ENCODE measurements around the gene DPP6. TPM values are rescaled to one million over a fixed set of nuclear protein-coding genes. Genes with fewer than 3 reads are reported as not detected.

The DPP6 gene
- total RNA-seq, 1 donor from 2014 or later = not detected

DNA sequence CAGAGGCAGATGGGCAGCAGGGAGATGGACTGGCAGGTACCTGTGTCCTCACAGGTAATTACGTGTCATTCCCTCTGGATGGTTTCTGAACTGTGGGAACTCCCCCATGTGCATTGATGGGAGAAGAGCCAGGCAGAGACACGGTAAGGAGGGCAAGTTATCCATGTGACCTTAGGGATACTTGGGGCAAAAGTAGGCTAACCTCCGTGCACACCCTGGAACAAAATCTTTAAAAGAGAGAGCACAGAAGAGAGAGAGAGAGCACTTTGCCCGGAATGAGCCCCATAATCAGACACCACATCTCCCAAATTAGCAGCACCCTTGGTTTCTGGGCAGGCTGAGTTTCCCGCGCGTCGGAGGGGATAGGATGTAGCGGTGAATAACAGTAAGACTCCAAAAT is 527.5 kb downstream of the DPP6 start:
- H3K27me3 Mint-ChIP-seq (ENCODE audit: low read depth) = no peaks in the 10 kb centered on the region
- intact Hi-C loops (cut with micrococcal nuclease) = no loop called here

DNA sequence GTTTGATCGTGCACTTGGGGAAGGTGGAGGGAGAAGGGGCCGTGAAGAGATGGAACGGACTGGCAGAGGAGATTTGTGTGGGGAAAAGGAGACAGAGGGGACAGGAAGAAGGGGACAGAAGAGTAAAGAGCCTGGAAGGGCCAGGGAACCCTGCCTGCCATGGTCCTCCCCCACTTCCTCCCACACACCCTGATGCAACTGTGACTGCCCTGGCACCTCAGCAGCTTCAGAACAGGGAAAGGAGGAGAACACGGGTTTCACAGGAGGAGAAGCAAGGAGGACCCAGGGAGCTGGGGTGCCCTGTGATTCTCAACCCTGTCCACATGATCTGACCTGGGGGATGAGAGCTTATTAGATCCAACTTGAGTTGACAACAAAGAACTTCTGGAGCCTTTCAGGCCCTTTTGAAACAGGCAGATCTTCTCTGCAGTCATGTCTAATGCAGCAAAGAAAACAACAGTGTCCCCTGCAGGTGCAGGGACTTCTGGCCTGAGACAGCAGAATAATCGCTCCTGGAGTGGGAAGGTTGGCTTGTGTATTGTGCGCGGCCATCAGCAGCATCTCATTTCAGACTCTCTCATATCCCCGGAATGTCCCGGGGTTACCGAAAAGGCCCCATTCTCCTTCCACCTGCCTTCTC is 529.2 kb downstream of the DPP6 start:
- Mint-ChIP-seq H3K27ac (no peak overlapping the region), H3K9me3 (peaks cover 16% of the 10 kb centered on the region), H3K27me3 (ENCODE audit: low read depth) (no peaks in the 10 kb centered on the region), H3K36me3 (ENCODE audit: low read depth) (no peaks in the 10 kb centered on the region), H3K4me3 (ENCODE audit: low read depth) (no peak overlapping the region), H3K4me1 (ENCODE audit: low read depth) (no peaks in the 10 kb centered on the region)
- DNase-seq (ENCODE audit: low spot score) = no peak
- intact Hi-C loops (cut with micrococcal nuclease) = no loop called here

More for the DNA sequence above, 527.5 kb downstream of the DPP6 start:
- no peaks in the 10 kb centered on the region for H3K4me1 Mint-ChIP-seq (ENCODE audit: low read depth)
- H3K27ac Mint-ChIP-seq = no peak overlapping the region
- no peak overlapping the region for H3K4me3 Mint-ChIP-seq (ENCODE audit: low read depth)
- H3K36me3 Mint-ChIP-seq (ENCODE audit: low read depth) = no peaks in the 10 kb centered on the region
- H3K9me3 Mint-ChIP-seq = peaks cover 19% of the 10 kb centered on the region
- no peak for DNase-seq (ENCODE audit: low spot score)

GRCh38 chr7:154583454-154583853 is 531.3 kb downstream of the DPP6 start:
- DNase-seq (ENCODE audit: low spot score) = no peak
- Mint-ChIP-seq H3K36me3 (ENCODE audit: low read depth) (no peaks in the 10 kb centered on the region), H3K27ac (no peak overlapping the region), H3K4me1 (ENCODE audit: low read depth) (no peaks in the 10 kb centered on the region), H3K9me3 (peaks cover 11% of the 10 kb centered on the region), H3K27me3 (ENCODE audit: low read depth) (no peaks in the 10 kb centered on the region), H3K4me3 (ENCODE audit: low read depth) (no peak overlapping the region)
- intact Hi-C loops (cut with micrococcal nuclease) = no loop called here

- no peak overlapping the region for H3K4me3 Mint-ChIP-seq (ENCODE audit: low read depth)
- no peak overlapping the region for H3K27ac Mint-ChIP-seq
- H3K9me3 Mint-ChIP-seq = peaks cover 11% of the 10 kb centered on the region
Measured at GRCh38 chr7:154584352-154585252, 532.4 kb downstream of the DPP6 start.

DNA sequence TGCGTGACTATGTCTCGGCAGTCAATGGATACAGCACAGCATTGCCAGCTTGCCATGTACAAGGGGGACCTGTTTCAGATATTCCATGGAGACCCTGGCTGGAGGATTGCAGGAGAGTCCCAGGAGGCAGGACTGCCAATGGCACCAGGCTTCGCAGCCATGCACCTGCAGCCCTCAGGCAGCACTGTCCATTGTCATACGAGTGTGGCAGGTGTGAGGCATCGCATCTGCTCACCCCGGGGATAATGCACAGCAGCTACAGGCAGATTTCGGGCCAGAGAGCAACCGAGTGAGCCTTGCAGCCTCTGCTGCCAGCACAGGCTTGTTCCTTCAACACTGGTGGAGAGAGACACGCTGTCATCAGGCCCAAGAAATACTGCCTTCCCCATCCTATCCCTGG is 535.6 kb downstream of the DPP6 start:
- Mint-ChIP-seq H3K36me3 (ENCODE audit: low read depth) (no peaks in the 10 kb centered on the region), H3K27me3 (ENCODE audit: low read depth) (no peaks in the 10 kb centered on the region), H3K27ac (no peak overlapping the region), H3K9me3 (peaks cover 13% of the 10 kb centered on the region), H3K4me1 (ENCODE audit: low read depth) (no peaks in the 10 kb centered on the region), H3K4me3 (ENCODE audit: low read depth) (no peak overlapping the region)
- intact Hi-C loops (cut with micrococcal nuclease) = no loop called here
- DNase-seq (ENCODE audit: low spot score) = no peak

More at GRCh38 chr7:154584352-154585252, 532.4 kb downstream of the DPP6 start:
- no peak for DNase-seq (ENCODE audit: low spot score)
- Mint-ChIP-seq H3K36me3 (ENCODE audit: low read depth) (no peaks in the 10 kb centered on the region), H3K4me1 (ENCODE audit: low read depth) (no peaks in the 10 kb centered on the region), H3K27me3 (ENCODE audit: low read depth) (no peaks in the 10 kb centered on the region)
- intact Hi-C loops (cut with micrococcal nuclease) = no loop called here

DNA sequence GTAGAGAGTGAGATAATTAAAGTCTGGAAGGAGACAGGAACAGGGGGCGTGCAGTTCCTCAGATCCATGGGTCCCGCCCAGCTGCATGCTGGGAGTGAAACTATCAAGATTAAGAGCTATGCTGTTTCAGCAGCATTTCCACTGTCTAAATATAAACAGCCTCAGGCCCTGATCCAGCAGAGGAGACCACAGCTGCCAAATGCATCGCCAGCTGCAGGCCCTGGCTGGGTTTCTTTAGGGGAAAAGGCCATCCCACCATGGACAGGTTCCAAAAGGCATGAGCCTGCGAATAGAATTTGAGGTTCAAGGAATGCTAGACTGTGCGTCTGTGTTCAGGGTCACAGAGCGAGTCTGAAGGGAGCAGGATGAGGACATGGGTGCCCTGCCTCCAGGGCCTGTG is 539.3 kb downstream of the DPP6 start:
- no peak for DNase-seq (ENCODE audit: low spot score)
- peaks cover 12% of the 10 kb centered on the region for H3K9me3 Mint-ChIP-seq
- no peaks in the 10 kb centered on the region for H3K36me3 Mint-ChIP-seq (ENCODE audit: low read depth)
- no peak overlapping the region for H3K27ac Mint-ChIP-seq
- H3K27me3 Mint-ChIP-seq (ENCODE audit: low read depth) = no peaks in the 10 kb centered on the region
- no peaks in the 10 kb centered on the region for H3K4me1 Mint-ChIP-seq (ENCODE audit: low read depth)
- intact Hi-C loops (cut with micrococcal nuclease) = no loop called here
- no peak overlapping the region for H3K4me3 Mint-ChIP-seq (ENCODE audit: low read depth)

DNA sequence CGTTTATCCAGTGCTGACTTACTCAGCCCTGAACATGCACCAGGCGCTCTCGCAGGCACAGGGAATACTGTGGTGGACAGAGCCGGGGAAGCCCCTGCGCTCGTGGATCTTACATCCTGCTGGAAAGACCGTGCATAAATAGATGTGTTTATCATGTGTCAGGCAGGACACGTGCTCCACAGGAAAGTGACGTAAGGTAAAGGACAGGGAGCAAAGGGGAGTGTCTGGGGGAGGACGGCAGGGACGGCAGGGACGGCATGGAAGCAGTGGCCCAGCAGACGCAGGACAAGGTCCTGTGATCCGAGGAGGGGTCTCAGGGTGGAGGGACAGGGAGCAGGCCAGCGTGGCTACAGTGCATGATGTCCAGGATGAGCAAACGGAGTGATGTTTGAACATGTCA is 540.2 kb downstream of the DPP6 start:
- DNase-seq (ENCODE audit: low spot score) = no peak
- Mint-ChIP-seq H3K4me1 (ENCODE audit: low read depth) (no peaks in the 10 kb centered on the region), H3K27ac (no peak overlapping the region), H3K36me3 (ENCODE audit: low read depth) (no peaks in the 10 kb centered on the region), H3K4me3 (ENCODE audit: low read depth) (no peak overlapping the region), H3K27me3 (ENCODE audit: low read depth) (no peaks in the 10 kb centered on the region), H3K9me3 (peaks cover 12% of the 10 kb centered on the region)
- intact Hi-C loops (cut with micrococcal nuclease) = no loop called here

DNA sequence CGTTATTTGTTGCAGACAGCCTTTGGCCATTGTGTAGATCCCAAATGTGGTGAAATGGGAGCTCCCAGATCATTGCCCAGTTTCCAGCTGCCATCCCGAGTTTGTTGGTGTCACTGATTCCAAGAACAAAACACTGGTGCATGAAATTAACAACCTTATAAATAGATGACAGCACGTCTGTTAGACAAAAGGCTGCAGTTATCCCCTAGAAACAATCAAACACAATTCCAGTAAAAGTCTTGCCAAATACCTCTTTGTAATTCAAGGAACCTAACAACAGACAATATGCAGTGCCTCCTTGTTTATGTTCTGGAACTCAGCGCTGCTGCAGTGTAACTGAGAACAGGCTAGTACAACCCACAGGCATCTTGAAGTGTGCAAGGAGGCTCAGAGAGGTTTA is 546.2 kb downstream of the DPP6 start:
- Mint-ChIP-seq H3K4me1 (ENCODE audit: low read depth) (no peaks in the 10 kb centered on the region), H3K27ac (no peak overlapping the region), H3K27me3 (ENCODE audit: low read depth) (no peaks in the 10 kb centered on the region), H3K4me3 (ENCODE audit: low read depth) (no peak overlapping the region), H3K36me3 (ENCODE audit: low read depth) (no peaks in the 10 kb centered on the region), H3K9me3 (peaks cover 5% of the 10 kb centered on the region)
- DNase-seq (ENCODE audit: low spot score) = no peak
- intact Hi-C loops (cut with micrococcal nuclease) = no loop called here

- Mint-ChIP-seq H3K4me3 (ENCODE audit: low read depth) (no peak overlapping the region), H3K27ac (no peak overlapping the region), H3K36me3 (ENCODE audit: low read depth) (no peaks in the 10 kb centered on the region), H3K4me1 (ENCODE audit: low read depth) (no peaks in the 10 kb centered on the region), H3K27me3 (ENCODE audit: low read depth) (no peaks in the 10 kb centered on the region), H3K9me3 (peaks cover 5% of the 10 kb centered on the region)
- no peak for DNase-seq (ENCODE audit: low spot score)
- intact Hi-C loops (cut with micrococcal nuclease) = no loop called here
Measured at GRCh38 chr7:154598864-154599263, 546.7 kb downstream of the DPP6 start.

- intact Hi-C loops (cut with micrococcal nuclease) = no loop called here
- no peak for DNase-seq (ENCODE audit: low spot score)
- Mint-ChIP-seq H3K27me3 (ENCODE audit: low read depth) (no peaks in the 10 kb centered on the region), H3K27ac (no peak overlapping the region), H3K9me3 (no peaks in the 10 kb centered on the region), H3K4me3 (ENCODE audit: low read depth) (no peak overlapping the region), H3K36me3 (ENCODE audit: low read depth) (no peaks in the 10 kb centered on the region), H3K4me1 (ENCODE audit: low read depth) (no peaks in the 10 kb centered on the region)
Measured at GRCh38 chr7:154610903-154611302, 558.7 kb downstream of the DPP6 start.

DNA sequence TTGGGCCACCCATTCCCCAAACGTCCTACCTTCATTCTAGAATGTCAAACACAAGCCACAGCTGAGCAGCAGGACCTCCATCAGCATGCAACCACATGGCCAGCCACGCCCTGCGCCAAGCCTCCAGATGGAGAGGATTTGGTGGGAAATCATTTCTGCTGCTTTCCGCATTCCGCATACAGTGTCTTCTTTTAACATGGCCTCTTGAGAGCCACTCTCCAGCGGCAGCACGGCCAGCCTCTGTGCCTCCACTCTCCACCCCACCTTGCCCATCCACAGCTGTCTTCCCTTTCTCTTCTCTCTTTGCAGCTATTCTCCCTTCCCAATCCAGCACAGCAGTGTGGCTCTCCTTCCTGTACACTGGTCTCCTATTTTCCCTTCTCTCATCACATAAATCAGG is 561.6 kb downstream of the DPP6 start:
- Mint-ChIP-seq H3K27ac (no peak overlapping the region), H3K36me3 (ENCODE audit: low read depth) (no peaks in the 10 kb centered on the region), H3K4me1 (ENCODE audit: low read depth) (no peaks in the 10 kb centered on the region), H3K9me3 (no peaks in the 10 kb centered on the region), H3K27me3 (ENCODE audit: low read depth) (no peaks in the 10 kb centered on the region), H3K4me3 (ENCODE audit: low read depth) (no peak overlapping the region)
- DNase-seq (ENCODE audit: low spot score) = no peak
- intact Hi-C loops (cut with micrococcal nuclease) = no loop called here

DNA sequence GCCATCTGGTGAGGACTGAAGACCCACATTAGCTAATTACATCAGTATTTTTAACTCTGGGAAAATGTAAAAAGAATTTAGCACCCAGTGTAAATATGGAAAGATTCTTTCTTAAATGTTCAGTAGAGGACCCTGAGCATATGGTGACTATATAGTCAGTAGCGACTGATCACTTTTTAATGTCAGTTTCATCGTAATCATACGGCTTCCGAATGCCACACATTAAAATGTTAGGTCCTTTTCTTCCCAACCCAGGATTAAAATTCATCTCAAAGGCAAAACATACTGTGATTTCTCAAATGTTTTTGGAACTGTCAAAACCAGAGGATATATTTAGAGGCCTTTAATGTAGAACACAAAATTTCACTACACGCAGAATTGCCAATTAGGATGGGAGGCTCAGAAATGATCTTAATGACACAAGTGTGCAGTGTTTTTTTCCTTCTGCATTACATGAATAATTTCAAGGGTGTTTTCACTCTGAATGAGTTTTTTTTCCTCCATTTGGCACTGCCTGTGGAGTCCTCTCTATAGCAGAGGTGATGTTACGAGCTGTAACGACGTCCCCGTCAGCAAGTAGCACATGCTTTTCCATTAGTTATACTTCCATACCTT is 568.0 kb downstream of the DPP6 start:
- H3K4me1 Mint-ChIP-seq (ENCODE audit: low read depth) = no peaks in the 10 kb centered on the region
- no peaks in the 10 kb centered on the region for H3K36me3 Mint-ChIP-seq (ENCODE audit: low read depth)
- DNase-seq (ENCODE audit: low spot score) = no peak

GRCh38 chr7:154623399-154623798 is 571.2 kb downstream of the DPP6 start:
- DNase-seq (ENCODE audit: low spot score) = no peak
- Mint-ChIP-seq H3K27me3 (ENCODE audit: low read depth) (no peaks in the 10 kb centered on the region), H3K27ac (no peak overlapping the region), H3K36me3 (ENCODE audit: low read depth) (no peaks in the 10 kb centered on the region), H3K4me1 (ENCODE audit: low read depth) (no peaks in the 10 kb centered on the region), H3K9me3 (peaks cover 12% of the 10 kb centered on the region), H3K4me3 (ENCODE audit: low read depth) (no peak overlapping the region)
- intact Hi-C loops (cut with micrococcal nuclease) = no loop called here

More for the DNA sequence above, 568.0 kb downstream of the DPP6 start:
- Mint-ChIP-seq H3K27me3 (ENCODE audit: low read depth) (no peaks in the 10 kb centered on the region), H3K4me3 (ENCODE audit: low read depth) (no peak overlapping the region), H3K27ac (no peak overlapping the region), H3K9me3 (peaks cover 6% of the 10 kb centered on the region)
- intact Hi-C loops (cut with micrococcal nuclease) = no loop called here

Data from activated T-helper 2 cell treated with anti-CD3 and anti-CD28 coated beads, Interferon-gamma antibody, Interleukin-2, Interleukin-4, amounts not matched to agents 10 μg/mL and 5 μg/mL and 100 μg/mL, durations not matched to agents 14 hours and 24 hours and 36 hours (primary cell).